Testis (tissue), 3 donors: ENCODE measurements around the gene GNB3. TPM values are rescaled to one million over a fixed set of nuclear protein-coding genes. Genes with fewer than 3 reads are reported as not detected.

Experiments
- DNase-seq: peaks from one replicate; pipeline ENCODE4 v3.0.0-alpha.2; 2019
- H3K27ac ChIP-seq, 2 donors: fragments of 200-600 bp; sonication (generic); one replicate each; pipeline ENCODE4 v1.5.1; 2019
- H3K27me3 ChIP-seq: fragments of 200-600 bp; sonication (generic); one replicate; pipeline ENCODE4 v1.5.1; 2019
- H3K36me3 ChIP-seq: fragments of 200-600 bp; sonication (generic); one replicate; pipeline ENCODE4 v1.5.1; 2017; ENCODE audit warnings: low read depth; ENCODE audit errors: missing control alignments
- H3K4me1 ChIP-seq: fragments of 200-600 bp; sonication (generic); one replicate; pipeline ENCODE4 v1.5.1; 2019
- H3K4me3 ChIP-seq, 2 donors: fragments of 200-600 bp; sonication (generic); one replicate each; pipeline ENCODE4 v1.5.1; 2017 to 2019
- H3K9me3 ChIP-seq: fragments of 200-600 bp; sonication (generic); one replicate; pipeline ENCODE4 v1.5.1; 2017
- POLR2A ChIP-seq: fragments of 450-650 bp; IDR thresholded peaks from one replicate; pipeline ENCODE4 v1.6.1; 2017; ENCODE audit warnings: antibody characterized with exemption, mild to moderate bottlenecking, moderate library complexity
- WGBS, 2 donors: methylation state at CpG; one replicate each; pipeline ENCODE4 v1.1.5; 2018; 5-methylcytosine and 5-hydroxymethylcytosine counted together
- intact Hi-C: fragments of 100-400 bp; cut with DNase I; formaldehyde crosslinking; loops from one replicate; pipeline ENCODE4 v1.15.1; 2023; ENCODE audit warnings: low total_unique reads
- polyA plus RNA-seq: library from polyadenylated mRNA; stranded (reverse); fragments of 350-450 nt; fragmentation: Illumina TruSeq; extraction: RNeasy Lipid Tissue Mini Kit (QIAGEN cat#74804); gene quantifications from one replicate; pipeline ENCODE4 v1.2.3, GENCODE V29; 2014; ENCODE audit warnings: low read depth, low replicate concordance; ENCODE audit not compliant: insufficient read depth
- total RNA-seq, 2 donors: library from RNA; depleted of rRNA; stranded (reverse); fragments of >200 nt; gene quantifications; one replicate each; pipeline ENCODE4 v1.2.3, GENCODE V29; 2016
- TF ChIP-seq, protein P1 (sequence below), 3 experiments: fragments of 450-650 bp in 2 of 3; fragments of 200-600 bp in 1 of 3; sonication (generic) in 1 of 3; IDR thresholded peaks; one replicate each; pipeline ENCODE4 v1.5.1; 2016 to 2019; ENCODE audit warnings: antibody characterized with exemption in 3 of 3, mild to moderate bottlenecking in 2 of 3, moderate library complexity in 1 of 3

The GNB3 gene
- total and polyA plus RNA-seq, 3 donors from 2014 or later, result 1.6 to 5.0 (median 4.8) TPM

- H3K27ac ChIP-seq, result no peak overlapping the region
- no peak for TF ChIP-seq POLR2A
- TF ChIP-seq, protein P1, sequence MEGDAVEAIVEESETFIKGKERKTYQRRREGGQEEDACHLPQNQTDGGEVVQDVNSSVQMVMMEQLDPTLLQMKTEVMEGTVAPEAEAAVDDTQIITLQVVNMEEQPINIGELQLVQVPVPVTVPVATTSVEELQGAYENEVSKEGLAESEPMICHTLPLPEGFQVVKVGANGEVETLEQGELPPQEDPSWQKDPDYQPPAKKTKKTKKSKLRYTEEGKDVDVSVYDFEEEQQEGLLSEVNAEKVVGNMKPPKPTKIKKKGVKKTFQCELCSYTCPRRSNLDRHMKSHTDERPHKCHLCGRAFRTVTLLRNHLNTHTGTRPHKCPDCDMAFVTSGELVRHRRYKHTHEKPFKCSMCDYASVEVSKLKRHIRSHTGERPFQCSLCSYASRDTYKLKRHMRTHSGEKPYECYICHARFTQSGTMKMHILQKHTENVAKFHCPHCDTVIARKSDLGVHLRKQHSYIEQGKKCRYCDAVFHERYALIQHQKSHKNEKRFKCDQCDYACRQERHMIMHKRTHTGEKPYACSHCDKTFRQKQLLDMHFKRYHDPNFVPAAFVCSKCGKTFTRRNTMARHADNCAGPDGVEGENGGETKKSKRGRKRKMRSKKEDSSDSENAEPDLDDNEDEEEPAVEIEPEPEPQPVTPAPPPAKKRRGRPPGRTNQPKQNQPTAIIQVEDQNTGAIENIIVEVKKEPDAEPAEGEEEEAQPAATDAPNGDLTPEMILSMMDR (IDR thresholded peaks at IDR 0.05), result no peak
- no peaks in the 10 kb centered on the region for H3K27me3 ChIP-seq
- no peaks in the 10 kb centered on the region for H3K36me3 ChIP-seq
- intact Hi-C loops, result no loop called here
- no peak for DNase-seq
- H3K4me3 ChIP-seq, result no peak overlapping the region
- WGBS, 2 donors, result 79 to 84% methylated on average over 4 of the region's 4 CpGs
- no peaks in the 10 kb centered on the region for H3K9me3 ChIP-seq
- H3K4me1 ChIP-seq, result no peaks in the 10 kb centered on the region
Measured at GRCh38 chr12:6813363-6813762, 27.4 kb upstream of the GNB3 start.

- Histone ChIP-seq H3K4me3 (no peak overlapping the region), H3K36me3 (no peaks in the 10 kb centered on the region), H3K4me1 (no peaks in the 10 kb centered on the region), H3K27ac (no peak overlapping the region), H3K27me3 (no peaks in the 10 kb centered on the region), H3K9me3 (no peaks in the 10 kb centered on the region)
- intact Hi-C loops, result no loop called here
- 64 to 73% methylated on average over 3 of the region's 3 CpGs for WGBS, 2 donors
- no peak for DNase-seq
- TF ChIP-seq, protein P1 (IDR thresholded peaks at IDR 0.05), result no peak
- TF ChIP-seq POLR2A, result no peak
Measured at GRCh38 chr12:6816598-6816997, 24.1 kb upstream of the GNB3 start.

GRCh38 chr12:6817098-6817497, 23.6 kb upstream of the GNB3 start:
- Histone ChIP-seq H3K36me3 (no peaks in the 10 kb centered on the region), H3K27me3 (no peaks in the 10 kb centered on the region), H3K4me1 (peaks cover 3% of the 10 kb centered on the region), H3K27ac (no peak overlapping the region), H3K9me3 (no peaks in the 10 kb centered on the region), H3K4me3 (no peak overlapping the region)
- no peak for DNase-seq
- intact Hi-C loops, result no loop called here
- TF ChIP-seq, protein P1 (IDR thresholded peaks at IDR 0.05), result no peak
- no peak for TF ChIP-seq POLR2A
- 87 to 91% methylated on average over 7 to 8 of the region's 8 CpGs for WGBS, 2 donors

- TF ChIP-seq POLR2A, result no peak
- TF ChIP-seq, protein P1 (IDR thresholded peaks at IDR 0.05), result no peak
- WGBS, 2 donors, result 74 to 81% methylated on average over 20 of the region's 20 CpGs
Measured at GRCh38 chr12:6817662-6818157, 23.0 kb upstream of the GNB3 start.

DNA sequence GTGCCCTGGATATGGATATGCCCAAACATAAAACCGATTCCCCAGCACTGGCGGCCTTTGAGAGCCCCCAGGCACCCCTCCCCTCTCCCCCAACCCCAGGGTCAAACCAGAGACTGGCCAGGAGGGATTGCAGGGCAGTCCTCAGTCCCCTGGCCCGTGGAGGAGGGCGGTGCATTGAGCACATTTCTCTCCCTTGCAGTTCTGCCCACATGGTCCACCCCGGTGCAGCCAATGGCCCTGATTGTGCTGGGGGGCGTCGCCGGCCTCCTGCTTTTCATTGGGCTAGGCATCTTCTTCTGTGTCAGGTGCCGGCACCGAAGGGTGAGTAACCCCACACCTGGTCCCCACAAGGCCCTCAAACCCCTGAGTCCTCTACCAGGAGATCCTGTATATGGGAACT, 22.5 kb upstream of the GNB3 start:
- H3K4me3 ChIP-seq, result no peak overlapping the region
- H3K36me3 ChIP-seq, result no peaks in the 10 kb centered on the region
- H3K4me1 ChIP-seq, result peaks cover 8% of the 10 kb centered on the region
- intact Hi-C loops, result no loop called here
- no peak overlapping the region for H3K27ac ChIP-seq
- no peaks in the 10 kb centered on the region for H3K9me3 ChIP-seq
- no peak for TF ChIP-seq POLR2A
- TF ChIP-seq, protein P1 (IDR thresholded peaks at IDR 0.05), result no peak
- 58 to 88% methylated on average over 9 to 10 of the region's 10 CpGs for WGBS, 2 donors
- DNase-seq, result no peak
- H3K27me3 ChIP-seq, result no peaks in the 10 kb centered on the region

More at GRCh38 chr12:6817662-6818157, 23.0 kb upstream of the GNB3 start:
- no peak overlapping the region for H3K27ac ChIP-seq
- no peaks in the 10 kb centered on the region for H3K36me3 ChIP-seq
- DNase-seq, result no peak
- no peak overlapping the region for H3K4me3 ChIP-seq
- peaks cover 8% of the 10 kb centered on the region for H3K4me1 ChIP-seq
- H3K27me3 ChIP-seq, result no peaks in the 10 kb centered on the region
- intact Hi-C loops, result no loop called here
- H3K9me3 ChIP-seq, result no peaks in the 10 kb centered on the region
